HFFc6 (cell line): ENCODE measurements around the gene LRRC71. TPM values are rescaled to one million over a fixed set of nuclear protein-coding genes. Genes with fewer than 3 reads are reported as not detected.

ENCODE experiments used
- DNase-seq: peaks from one replicate; pipeline ENCODE4 v3.0.0-alpha.2; 2018
- H3K27ac Mint-ChIP-seq: 2 replicates; pipeline ENCODE4 v1.8.0; 2020; ENCODE audit warnings: mild to moderate bottlenecking, mixed read lengths
- H3K27me3 Mint-ChIP-seq: 2 replicates; pipeline ENCODE4 v1.8.0; 2021; ENCODE audit warnings: mild to moderate bottlenecking, moderate library complexity, mixed read lengths; ENCODE audit not compliant: insufficient read depth
- H3K36me3 Mint-ChIP-seq: 2 replicates; pipeline ENCODE4 v1.8.0; 2021; ENCODE audit warnings: low read depth, mixed read lengths
- H3K4me1 Mint-ChIP-seq: 2 replicates; pipeline ENCODE4 v1.8.0; 2020; ENCODE audit warnings: low read depth, mixed read lengths
- H3K4me3 Mint-ChIP-seq: 2 replicates; pipeline ENCODE4 v1.8.0; 2020; ENCODE audit warnings: mild to moderate bottlenecking, moderate library complexity, mixed read lengths
- H3K9me3 Mint-ChIP-seq: 2 replicates; pipeline ENCODE4 v1.8.0; 2020; ENCODE audit warnings: mild to moderate bottlenecking, mixed read lengths
- total RNA-seq, 6 experiments: library from RNA; stranded (reverse); fragmentation: NEBNext Ultra II Directional; extraction: Animal tissue kit (Norgen Biotek cat#: 25700); gene quantifications; 2 replicates in 1 of 6; 3 replicates in 5 of 6; pipeline ENCODE4 v1.2.3, GENCODE V29; 2021
- TF ChIP-seq, protein P1 (sequence below): fragments of 200-600 bp; sonication (generic); IDR thresholded peaks from 2 replicates; pipeline ENCODE4 v1.5.0; 2021; ENCODE audit warnings: antibody characterized with exemption, mild to moderate bottlenecking

Gene LRRC71
- total RNA-seq, 6 experiments from 2014 or later: 0.13 to 0.46 (median 0.41) TPM; not detected in 2

DNA sequence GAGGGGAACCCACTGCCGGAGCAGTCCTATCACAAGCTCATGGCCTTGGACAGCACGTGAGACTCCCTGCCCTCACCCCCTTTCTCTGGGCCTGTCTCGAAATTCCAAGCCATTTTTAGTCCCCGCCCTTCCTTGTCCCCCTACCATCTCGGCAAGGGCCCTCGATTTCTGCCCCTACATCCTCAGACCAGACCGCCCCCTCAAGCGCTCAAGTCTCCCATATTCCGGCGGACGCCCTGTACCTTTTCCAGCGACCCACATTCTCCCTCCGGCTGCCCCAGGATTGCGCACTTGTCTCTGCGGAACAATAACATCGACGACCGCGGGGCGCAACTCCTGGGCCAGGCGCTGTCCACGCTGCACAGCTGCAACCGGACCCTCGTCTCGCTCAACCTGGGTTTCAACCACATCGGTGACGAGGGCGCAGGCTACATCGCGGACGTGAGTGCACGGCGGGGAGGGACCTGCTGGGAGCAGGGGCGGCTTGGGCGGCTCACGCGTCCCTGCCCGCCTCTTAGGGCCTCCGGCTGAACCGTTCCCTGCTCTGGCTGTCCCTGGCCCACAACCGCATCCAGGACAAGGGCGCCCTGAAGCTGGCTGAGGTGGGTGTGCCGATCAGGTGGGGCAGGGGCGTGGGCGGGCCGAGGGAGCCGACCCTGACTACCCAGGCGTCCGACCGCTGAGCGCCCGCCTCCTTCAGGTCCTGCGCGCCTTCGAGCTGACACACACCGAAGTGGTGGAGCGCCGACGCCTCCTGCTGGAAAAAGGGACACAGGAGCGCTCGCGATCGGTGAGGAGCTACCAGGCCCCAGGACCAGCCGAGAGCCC is 7.0 kb downstream of the LRRC71 start:
- DNase-seq: peak; percentile 64
- H3K27me3 Mint-ChIP-seq: peaks cover 36% of the 10 kb centered on the region
- TF ChIP-seq, protein P1, sequence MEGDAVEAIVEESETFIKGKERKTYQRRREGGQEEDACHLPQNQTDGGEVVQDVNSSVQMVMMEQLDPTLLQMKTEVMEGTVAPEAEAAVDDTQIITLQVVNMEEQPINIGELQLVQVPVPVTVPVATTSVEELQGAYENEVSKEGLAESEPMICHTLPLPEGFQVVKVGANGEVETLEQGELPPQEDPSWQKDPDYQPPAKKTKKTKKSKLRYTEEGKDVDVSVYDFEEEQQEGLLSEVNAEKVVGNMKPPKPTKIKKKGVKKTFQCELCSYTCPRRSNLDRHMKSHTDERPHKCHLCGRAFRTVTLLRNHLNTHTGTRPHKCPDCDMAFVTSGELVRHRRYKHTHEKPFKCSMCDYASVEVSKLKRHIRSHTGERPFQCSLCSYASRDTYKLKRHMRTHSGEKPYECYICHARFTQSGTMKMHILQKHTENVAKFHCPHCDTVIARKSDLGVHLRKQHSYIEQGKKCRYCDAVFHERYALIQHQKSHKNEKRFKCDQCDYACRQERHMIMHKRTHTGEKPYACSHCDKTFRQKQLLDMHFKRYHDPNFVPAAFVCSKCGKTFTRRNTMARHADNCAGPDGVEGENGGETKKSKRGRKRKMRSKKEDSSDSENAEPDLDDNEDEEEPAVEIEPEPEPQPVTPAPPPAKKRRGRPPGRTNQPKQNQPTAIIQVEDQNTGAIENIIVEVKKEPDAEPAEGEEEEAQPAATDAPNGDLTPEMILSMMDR: peak; percentile 82
- H3K4me3 Mint-ChIP-seq: peak overlapping the region; percentile 64
- H3K4me1 Mint-ChIP-seq: peaks cover 40% of the 10 kb centered on the region
- no peaks in the 10 kb centered on the region for H3K9me3 Mint-ChIP-seq
- no peaks in the 10 kb centered on the region for H3K36me3 Mint-ChIP-seq
- no peak overlapping the region; the same call in 1 of the 2 replicates for H3K27ac Mint-ChIP-seq

DNA sequence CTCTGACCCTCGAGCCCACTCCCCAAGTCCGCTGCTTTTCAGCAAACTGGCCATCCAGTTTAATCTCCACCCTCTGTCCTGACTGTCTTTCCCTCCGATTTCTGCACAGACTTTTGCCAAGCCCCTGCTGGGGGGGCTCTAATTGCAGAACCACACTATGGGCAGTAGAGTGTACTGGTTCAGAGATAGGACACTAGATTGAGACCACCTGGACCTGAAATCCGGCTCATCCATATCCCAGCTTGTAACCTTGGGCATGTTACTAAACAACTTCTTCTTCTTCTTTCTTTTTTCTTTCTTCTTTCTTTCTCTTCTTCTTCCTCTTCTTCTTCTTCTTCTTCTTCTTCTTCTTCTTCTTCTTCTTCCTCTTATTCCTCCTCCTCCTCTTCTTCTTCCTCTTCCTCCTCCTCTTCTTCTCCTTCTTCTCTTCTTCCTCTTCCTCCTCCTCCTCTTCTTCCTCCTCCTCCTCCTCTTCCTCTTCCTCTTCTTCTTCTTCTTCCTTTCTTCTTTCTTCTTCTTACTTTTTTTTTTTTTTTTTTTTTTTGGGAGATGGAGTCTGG is 7.7 kb downstream of the LRRC71 start:
- Mint-ChIP-seq H3K27me3 (peaks cover 30% of the 10 kb centered on the region), H3K27ac (no peak overlapping the region), H3K36me3 (no peaks in the 10 kb centered on the region), H3K4me3 (peak overlapping the region; percentile 64), H3K4me1 (peaks cover 38% of the 10 kb centered on the region), H3K9me3 (no peaks in the 10 kb centered on the region)
- TF ChIP-seq, protein P1: peak; percentile 36; the same call in 1 of the 2 replicates
- DNase-seq: no peak

DNA sequence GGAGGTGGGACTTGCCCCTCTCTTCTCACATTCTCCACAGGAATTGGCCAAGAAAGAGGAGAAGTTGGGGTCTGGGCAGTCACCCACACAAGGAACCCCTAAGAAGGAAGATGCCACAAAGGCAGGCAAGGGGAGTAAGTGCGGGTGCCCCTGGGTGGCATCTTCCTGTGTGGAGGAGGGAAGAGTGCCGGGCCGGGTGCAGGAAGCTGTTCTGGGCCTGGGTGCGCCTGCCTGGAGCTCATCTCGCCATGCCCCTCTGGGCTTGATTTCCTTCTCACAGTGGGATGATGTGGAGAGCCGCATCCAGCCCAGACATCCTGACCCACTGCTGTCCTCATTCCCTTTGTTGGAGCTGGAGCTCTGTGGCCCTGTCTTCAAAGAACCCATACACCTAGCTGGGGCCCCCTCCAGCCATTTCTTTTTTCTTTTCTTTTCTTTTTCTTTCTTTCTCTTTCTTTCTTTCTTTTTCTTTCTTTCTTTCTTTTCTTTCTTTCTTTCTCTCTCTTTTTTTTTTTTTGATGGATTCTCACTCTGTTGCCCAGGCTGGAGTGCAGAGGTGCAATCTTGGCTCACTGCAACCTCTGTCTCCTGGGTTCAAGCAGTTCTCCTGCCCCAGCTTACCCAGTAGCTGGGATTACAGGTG is 9.3 kb downstream of the LRRC71 start:
- TF ChIP-seq, protein P1: no peak
- peaks cover 33% of the 10 kb centered on the region for H3K4me1 Mint-ChIP-seq
- no peaks in the 10 kb centered on the region for H3K36me3 Mint-ChIP-seq

DNA sequence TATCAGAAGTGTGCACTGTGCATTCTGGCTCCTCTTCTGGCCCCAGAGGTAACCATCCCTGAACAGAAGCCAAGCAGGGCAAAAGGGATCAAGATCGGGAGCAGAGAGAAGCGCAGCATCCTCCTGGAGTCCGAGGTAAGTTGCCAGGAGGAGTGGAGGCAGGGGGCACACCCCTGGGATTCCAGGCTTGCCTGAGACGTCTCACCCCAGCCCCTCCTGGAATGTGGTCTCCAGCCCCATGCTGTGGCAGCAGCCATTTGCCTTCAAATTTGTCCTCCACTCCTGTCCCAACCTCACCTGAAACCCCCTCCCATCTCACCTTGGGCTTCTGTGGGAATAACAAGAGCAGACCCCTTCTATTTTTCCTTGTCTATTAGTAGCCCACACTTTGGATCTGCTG is 10.1 kb downstream of the LRRC71 start:
- DNase-seq: no peak
- TF ChIP-seq, protein P1: no peak
- H3K27me3 Mint-ChIP-seq: peaks cover 25% of the 10 kb centered on the region
- H3K9me3 Mint-ChIP-seq: no peaks in the 10 kb centered on the region
- H3K27ac Mint-ChIP-seq: no peak overlapping the region
- H3K4me3 Mint-ChIP-seq: no peak overlapping the region
- peaks cover 27% of the 10 kb centered on the region for H3K4me1 Mint-ChIP-seq
- H3K36me3 Mint-ChIP-seq: no peaks in the 10 kb centered on the region

More for the DNA sequence above, 9.3 kb downstream of the LRRC71 start:
- Mint-ChIP-seq H3K4me3 (no peak overlapping the region), H3K27me3 (peaks cover 25% of the 10 kb centered on the region), H3K27ac (no peak overlapping the region), H3K9me3 (no peaks in the 10 kb centered on the region)
- DNase-seq: no peak

DNA sequence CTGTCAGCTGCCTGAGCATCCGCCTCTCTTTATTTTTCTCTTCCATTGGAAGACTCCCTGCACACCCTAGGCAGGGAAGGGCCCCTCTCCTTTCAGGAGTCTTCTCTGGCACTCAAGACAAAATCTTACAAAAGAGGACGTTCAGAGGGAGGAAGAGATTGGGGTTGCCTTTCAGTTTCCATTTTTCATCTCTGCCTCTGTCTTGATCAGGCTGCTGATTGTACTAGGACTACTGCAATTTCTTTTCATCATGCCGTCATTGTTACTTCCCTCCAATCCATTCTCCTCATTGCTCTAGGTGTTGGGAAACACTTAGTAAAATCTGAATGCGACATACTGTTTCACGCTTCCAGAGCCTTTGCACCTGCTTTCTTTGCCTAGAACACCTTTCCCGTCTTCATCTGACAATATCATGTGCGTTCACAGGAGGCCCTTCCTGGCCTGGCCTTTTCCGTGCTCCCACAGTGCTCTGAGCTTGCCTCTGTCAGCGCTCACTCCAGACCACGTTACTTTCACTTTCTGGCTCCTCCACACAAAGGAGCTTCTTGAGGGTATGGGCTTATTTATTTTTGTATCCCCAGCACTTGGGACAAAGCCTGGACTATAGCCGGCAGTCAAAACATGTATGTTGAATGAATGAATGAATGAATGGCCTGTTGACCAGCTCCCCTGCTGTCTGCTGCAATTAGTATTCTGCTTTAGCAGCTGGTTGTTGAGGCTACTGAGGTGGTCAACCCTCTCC is 10.9 kb downstream of the LRRC71 start:
- H3K4me3 Mint-ChIP-seq: peak overlapping the region; percentile 30; the same call in 1 of the 2 replicates
- H3K4me1 Mint-ChIP-seq: peaks cover 18% of the 10 kb centered on the region
- TF ChIP-seq, protein P1: no peak
- DNase-seq: no peak
- no peak overlapping the region for H3K27ac Mint-ChIP-seq
- peaks cover 21% of the 10 kb centered on the region for H3K27me3 Mint-ChIP-seq
- H3K9me3 Mint-ChIP-seq: no peaks in the 10 kb centered on the region
- no peaks in the 10 kb centered on the region for H3K36me3 Mint-ChIP-seq
